Body of pancreas (tissue), 4 donors: ENCODE results near the gene R3HDM2. TPM values are rescaled to one million over a fixed set of nuclear protein-coding genes. Genes with fewer than 3 reads are reported as not detected.

Source experiments
- ATAC-seq: fragments of 150-250 bp; one replicate; pipeline ENCODE4 v1.9.1; 2016
- DNase-seq, 4 donors: peaks; one replicate each; pipeline ENCODE4 v3.0.0-alpha.2; 2019
- H3K27ac ChIP-seq, 4 donors: fragments of 200-600 bp; sonication (generic); 1 replicate in 3 of 4; 2 replicates in 1 of 4; pipeline versions ENCODE4 v1.5.1 to v1.6.1; 2016 to 2019; ENCODE audit warnings: mild to moderate bottlenecking in 1 of 4, mixed read lengths in 1 of 4, moderate library complexity in 1 of 4
- H3K27me3 ChIP-seq, 2 donors: fragments of 200-600 bp; sonication (generic); one replicate each; pipeline ENCODE4 v1.6.0; 2016; ENCODE audit warnings: mild to moderate bottlenecking in 1 of 2
- H3K36me3 ChIP-seq, 2 donors: fragments of 200-600 bp; sonication (generic); replicated peaks in 1 of 2; 2 replicates each; pipeline ENCODE4 v1.5.1; 2016; ENCODE audit warnings: low read depth in 2 of 2; ENCODE audit not compliant: insufficient read depth in 1 of 2
- H3K4me1 ChIP-seq: fragments of 200-600 bp; sonication (generic); one replicate; pipeline ENCODE4 v1.6.0; 2016
- H3K4me3 ChIP-seq, 2 donors: fragments of 200-600 bp; sonication (generic); 1 replicate in 1 of 2; 2 replicates in 1 of 2; pipeline ENCODE4 v1.5.1; 2016 to 2019
- H3K9me3 ChIP-seq, 3 donors: fragments of 200-600 bp; sonication (generic); 1 replicate in 2 of 3; 2 replicates in 1 of 3; pipeline ENCODE4 v1.5.1; 2016
- POLR2A ChIP-seq, 3 donors: fragments of 450-650 bp; IDR thresholded peaks; one replicate each; pipeline ENCODE4 v1.6.1; 2016; ENCODE audit warnings: antibody characterized with exemption in 3 of 3, mild to moderate bottlenecking in 2 of 3
- WGBS, 2 donors: methylation state at CpG; one replicate each; pipeline ENCODE4 v1.1.5; 2017; 5-methylcytosine and 5-hydroxymethylcytosine counted together
- intact Hi-C: fragments of 100-400 bp; cut with DNase I; formaldehyde crosslinking; loops from one replicate; pipeline ENCODE4 v1.15.1; 2023
- total RNA-seq, 2 donors: library from RNA; depleted of rRNA; stranded (reverse); fragments of >200 nt; gene quantifications; one replicate each; pipeline ENCODE4 v1.1.0, GENCODE V29; 2016
- TF ChIP-seq, protein P1 (sequence below), 7 experiments: fragments of 450-650 bp in 4 of 7; fragments of 200-600 bp in 3 of 7; sonication (generic) in 3 of 7; IDR thresholded peaks; one replicate each; pipeline ENCODE4 v1.5.1; 2016 to 2019; ENCODE audit warnings: antibody characterized with exemption in 7 of 7

The R3HDM2 gene
- total RNA-seq, 2 donors from 2014 or later = 16.1 to 41.9 TPM

DNA sequence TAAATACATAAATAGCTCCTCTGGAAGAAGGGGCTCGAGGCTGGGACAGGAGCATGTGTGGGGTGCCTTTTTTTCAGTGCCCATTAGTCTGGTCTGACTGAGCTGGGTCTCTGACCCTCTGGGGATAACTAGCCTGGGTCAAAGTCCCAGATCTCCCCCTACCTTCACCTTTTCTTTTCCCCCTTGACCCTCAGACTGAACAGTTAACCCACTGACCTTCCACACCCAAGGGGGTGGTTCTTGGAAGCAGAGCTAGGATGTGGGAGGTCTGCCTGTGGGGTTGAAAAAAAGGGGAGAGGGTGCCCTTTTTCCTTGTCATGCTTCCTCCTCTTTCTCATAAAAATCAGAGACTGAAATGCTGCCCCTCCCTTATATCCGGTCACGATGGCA lies 27.8 kb upstream of the R3HDM2 start:
- WGBS, 2 donors = 30 to 59% methylated on average over 3 of the region's 3 CpGs
- Histone ChIP-seq H3K36me3 (no peaks in the 10 kb centered on the region), H3K27me3 (no peaks in the 10 kb centered on the region), H3K9me3 (no peaks in the 10 kb centered on the region), H3K4me1 (peaks cover 22% of the 10 kb centered on the region), H3K4me3 (no peak overlapping the region), H3K27ac (peak overlapping the region in 3 of 4 donors; percentile 52 to 70 (median 61))
- no peak for TF ChIP-seq POLR2A (IDR thresholded peaks at IDR 0.05)
- TF ChIP-seq, protein P1, sequence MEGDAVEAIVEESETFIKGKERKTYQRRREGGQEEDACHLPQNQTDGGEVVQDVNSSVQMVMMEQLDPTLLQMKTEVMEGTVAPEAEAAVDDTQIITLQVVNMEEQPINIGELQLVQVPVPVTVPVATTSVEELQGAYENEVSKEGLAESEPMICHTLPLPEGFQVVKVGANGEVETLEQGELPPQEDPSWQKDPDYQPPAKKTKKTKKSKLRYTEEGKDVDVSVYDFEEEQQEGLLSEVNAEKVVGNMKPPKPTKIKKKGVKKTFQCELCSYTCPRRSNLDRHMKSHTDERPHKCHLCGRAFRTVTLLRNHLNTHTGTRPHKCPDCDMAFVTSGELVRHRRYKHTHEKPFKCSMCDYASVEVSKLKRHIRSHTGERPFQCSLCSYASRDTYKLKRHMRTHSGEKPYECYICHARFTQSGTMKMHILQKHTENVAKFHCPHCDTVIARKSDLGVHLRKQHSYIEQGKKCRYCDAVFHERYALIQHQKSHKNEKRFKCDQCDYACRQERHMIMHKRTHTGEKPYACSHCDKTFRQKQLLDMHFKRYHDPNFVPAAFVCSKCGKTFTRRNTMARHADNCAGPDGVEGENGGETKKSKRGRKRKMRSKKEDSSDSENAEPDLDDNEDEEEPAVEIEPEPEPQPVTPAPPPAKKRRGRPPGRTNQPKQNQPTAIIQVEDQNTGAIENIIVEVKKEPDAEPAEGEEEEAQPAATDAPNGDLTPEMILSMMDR (IDR thresholded peaks at IDR 0.05) = no peak
- intact Hi-C loops = no loop called here
- DNase-seq (no peak), ATAC-seq (no peak)

DNA sequence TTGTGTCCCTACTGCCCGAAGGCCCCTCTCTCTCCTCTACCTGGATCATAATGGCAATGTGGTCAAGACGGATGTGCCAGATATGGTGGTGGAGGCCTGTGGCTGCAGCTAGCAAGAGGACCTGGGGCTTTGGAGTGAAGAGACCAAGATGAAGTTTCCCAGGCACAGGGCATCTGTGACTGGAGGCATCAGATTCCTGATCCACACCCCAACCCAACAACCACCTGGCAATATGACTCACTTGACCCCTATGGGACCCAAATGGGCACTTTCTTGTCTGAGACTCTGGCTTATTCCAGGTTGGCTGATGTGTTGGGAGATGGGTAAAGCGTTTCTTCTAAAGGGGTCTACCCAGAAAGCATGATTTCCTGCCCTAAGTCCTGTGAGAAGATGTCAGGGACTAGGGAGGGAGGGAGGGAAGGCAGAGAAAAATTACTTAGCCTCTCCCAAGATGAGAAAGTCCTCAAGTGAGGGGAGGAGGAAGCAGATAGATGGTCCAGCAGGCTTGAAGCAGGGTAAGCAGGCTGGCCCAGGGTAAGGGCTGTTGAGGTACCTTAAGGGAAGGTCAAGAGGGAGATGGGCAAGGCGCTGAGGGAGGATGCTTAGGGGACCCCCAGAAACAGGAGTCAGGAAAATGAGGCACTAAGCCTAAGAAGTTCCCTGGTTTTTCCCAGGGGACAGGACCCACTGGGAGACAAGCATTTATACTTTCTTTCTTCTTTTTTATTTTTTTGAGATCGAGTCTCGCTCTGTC lies 26.1 kb upstream of the R3HDM2 start:
- no peak for DNase-seq
- H3K9me3 ChIP-seq = no peaks in the 10 kb centered on the region
- H3K4me3 ChIP-seq = no peak overlapping the region
- ATAC-seq = no peak
- TF ChIP-seq, protein P1 (IDR thresholded peaks at IDR 0.05) = no peak
- TF ChIP-seq POLR2A (IDR thresholded peaks at IDR 0.05) = no peak
- H3K36me3 ChIP-seq = no peaks in the 10 kb centered on the region
- intact Hi-C loops = no loop called here
- WGBS, 2 donors = 65 to 67% methylated on average over 6 of the region's 6 CpGs
- H3K27ac ChIP-seq = no peak overlapping the region
- no peaks in the 10 kb centered on the region for H3K27me3 ChIP-seq
- H3K4me1 ChIP-seq = peaks cover 20% of the 10 kb centered on the region

DNA sequence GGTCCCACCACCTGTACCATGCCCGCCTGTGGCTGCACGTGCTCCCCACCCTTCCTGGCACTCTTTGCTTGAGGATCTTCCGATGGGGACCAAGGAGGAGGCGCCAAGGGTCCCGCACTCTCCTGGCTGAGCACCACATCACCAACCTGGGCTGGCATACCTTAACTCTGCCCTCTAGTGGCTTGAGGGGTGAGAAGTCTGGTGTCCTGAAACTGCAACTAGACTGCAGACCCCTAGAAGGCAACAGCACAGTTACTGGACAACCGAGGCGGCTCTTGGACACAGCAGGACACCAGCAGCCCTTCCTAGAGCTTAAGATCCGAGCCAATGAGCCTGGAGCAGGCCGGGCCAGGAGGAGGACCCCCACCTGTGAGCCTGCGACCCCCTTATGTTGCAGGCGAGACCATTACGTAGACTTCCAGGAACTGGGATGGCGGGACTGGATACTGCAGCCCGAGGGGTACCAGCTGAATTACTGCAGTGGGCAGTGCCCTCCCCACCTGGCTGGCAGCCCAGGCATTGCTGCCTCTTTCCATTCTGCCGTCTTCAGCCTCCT lies 25.4 kb upstream of the R3HDM2 start:
- Histone ChIP-seq H3K36me3 (no peaks in the 10 kb centered on the region), H3K9me3 (no peaks in the 10 kb centered on the region), H3K4me3 (no peak overlapping the region), H3K27me3 (no peaks in the 10 kb centered on the region), H3K27ac (no peak overlapping the region), H3K4me1 (peaks cover 18% of the 10 kb centered on the region)
- WGBS, 2 donors = 21 to 27% methylated on average over 14 of the region's 15 CpGs
- DNase-seq (peak in 2 of 4 donors; percentile 52 to 67), ATAC-seq (no peak)
- TF ChIP-seq POLR2A (IDR thresholded peaks at IDR 0.05) = no peak
- TF ChIP-seq, protein P1 (IDR thresholded peaks at IDR 0.05) = peak; percentile 45 to 53 (median 48)
- intact Hi-C loops = no loop called here

DNA sequence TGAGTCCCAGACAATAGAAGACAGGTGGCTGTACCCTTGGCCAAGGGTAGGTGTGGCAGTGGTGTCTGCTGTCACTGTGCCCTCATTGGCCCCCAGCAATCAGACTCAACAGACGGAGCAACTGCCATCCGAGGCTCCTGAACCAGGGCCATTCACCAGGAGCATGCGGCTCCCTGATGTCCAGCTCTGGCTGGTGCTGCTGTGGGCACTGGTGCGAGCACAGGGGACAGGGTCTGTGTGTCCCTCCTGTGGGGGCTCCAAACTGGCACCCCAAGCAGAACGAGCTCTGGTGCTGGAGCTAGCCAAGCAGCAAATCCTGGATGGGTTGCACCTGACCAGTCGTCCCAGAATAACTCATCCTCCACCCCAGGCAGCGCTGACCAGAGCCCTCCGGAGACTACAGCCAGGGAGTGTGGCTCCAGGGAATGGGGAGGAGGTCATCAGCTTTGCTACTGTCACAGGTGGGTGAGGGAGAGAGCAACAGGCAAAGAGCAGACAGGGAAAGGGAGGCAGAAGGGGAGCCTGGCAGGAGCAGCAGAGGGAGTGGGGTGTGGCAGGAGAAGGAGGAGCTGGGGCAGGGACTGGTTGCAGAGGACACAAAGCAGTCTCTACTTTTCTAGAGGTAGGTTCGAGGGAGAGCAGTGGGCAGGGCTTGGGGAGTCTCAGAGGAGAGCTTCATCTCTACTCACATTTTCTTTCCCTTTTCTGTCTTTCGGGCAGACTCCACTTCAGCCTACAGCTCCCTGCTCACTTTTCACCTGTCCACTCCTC lies 24.7 kb upstream of the R3HDM2 start:
- H3K36me3 ChIP-seq = no peaks in the 10 kb centered on the region
- DNase-seq = no peak
- H3K4me1 ChIP-seq = peaks cover 15% of the 10 kb centered on the region
- H3K27me3 ChIP-seq = no peaks in the 10 kb centered on the region
- TF ChIP-seq POLR2A (IDR thresholded peaks at IDR 0.05) = no peak
- TF ChIP-seq, protein P1 (IDR thresholded peaks at IDR 0.05) = no peak
- no peak for ATAC-seq
- 45 to 51% methylated on average over 6 to 10 of the region's 10 CpGs for WGBS, 2 donors
- peak overlapping the region in 1 of 4 donors; percentile 25 for H3K27ac ChIP-seq
- intact Hi-C loops = no loop called here
- no peak overlapping the region for H3K4me3 ChIP-seq
- no peaks in the 10 kb centered on the region for H3K9me3 ChIP-seq
